Epithelial cell of proximal tubule (primary cell): Measurements from ENCODE around the gene EFCAB12. TPM values are rescaled to one million over a fixed set of nuclear protein-coding genes. Genes with fewer than 3 reads are reported as not detected.
"Not testable (repeated sequence)": the region's sequence is repeated elsewhere in the genome, so short reads cannot be mapped to it uniquely, and the experiment has no call there.

Experiments
- DNase-seq: peaks from one replicate; pipeline ENCODE4 v3.0.0-alpha.2; 2011; ENCODE audit warnings: low read depth
- H3K4me3 ChIP-seq: 2 replicates; pipeline ENCODE4 v1.5.1; 2011; ENCODE audit warnings: low read depth, mild to moderate bottlenecking, low read length
- CTCF ChIP-seq: conservative IDR thresholded peaks from 2 replicates; pipeline ENCODE4 v1.5.1; 2012; ENCODE audit warnings: low read depth, mild to moderate bottlenecking, low read length
- total RNA-seq: library from RNA; depleted of rRNA; stranded (reverse); fragments of >200 nt; gene quantifications from 2 replicates; pipeline ENCODE4 v1.2.3, GENCODE V29; 2015

Gene EFCAB12
- total RNA-seq, 1 donor from 2014 or later: not detected

DNA sequence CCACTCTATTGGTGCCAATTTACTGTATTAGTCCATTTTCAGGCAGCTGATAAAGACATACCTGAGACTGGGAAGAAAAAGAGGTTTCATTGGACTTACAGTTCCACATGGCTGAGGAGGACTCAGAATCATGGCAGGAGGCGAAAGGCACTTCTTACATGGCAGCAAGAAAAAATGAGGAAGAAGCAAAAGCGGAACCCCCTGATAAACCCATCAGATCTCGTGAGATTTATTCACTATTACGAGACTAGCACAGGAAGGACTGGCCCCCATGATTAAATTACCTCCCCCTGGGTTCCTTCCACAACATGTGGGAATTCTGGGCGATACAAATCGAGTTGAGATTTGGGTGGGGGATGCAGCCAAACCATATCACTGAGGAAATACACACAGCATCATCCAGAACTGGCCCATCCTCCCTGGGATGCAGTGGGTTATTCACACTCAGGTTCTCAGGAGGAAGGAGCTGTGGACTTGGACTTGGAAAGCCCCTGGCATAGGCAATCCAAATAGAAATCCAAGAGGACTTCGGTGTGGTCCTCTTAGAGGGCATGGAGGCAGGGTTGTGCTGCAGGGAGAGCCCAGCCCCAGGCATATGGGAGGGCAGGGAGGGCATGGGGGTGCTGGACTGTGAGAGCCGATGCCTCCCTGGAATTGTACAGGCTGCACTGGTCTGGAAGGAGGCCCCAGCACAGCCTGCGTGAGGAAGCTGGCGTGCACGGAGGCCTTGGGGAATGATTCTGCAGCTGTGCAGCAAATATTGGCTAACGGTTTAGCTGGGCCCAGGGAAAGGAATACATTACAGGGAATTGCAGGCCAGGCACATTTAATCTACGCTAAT is 62.9 kb downstream of the EFCAB12 start:
- no peak overlapping the region for H3K4me3 ChIP-seq
- DNase-seq: no peak
- TF ChIP-seq CTCF: no peak

- not testable (repeated sequence) for DNase-seq, H3K4me3 ChIP-seq
These were observed 63.6 kb downstream of the EFCAB12 start for GRCh38 chr3:129364811-129365210.

GRCh38 chr3:129363356-129363755 is 65.1 kb downstream of the EFCAB12 start:
- DNase-seq, H3K4me3 ChIP-seq: not testable (repeated sequence)

GRCh38 chr3:129360705-129361460 is 67.6 kb downstream of the EFCAB12 start:
- H3K4me3 ChIP-seq: no peak overlapping the region
- TF ChIP-seq CTCF: no peak
- DNase-seq: no peak

DNA sequence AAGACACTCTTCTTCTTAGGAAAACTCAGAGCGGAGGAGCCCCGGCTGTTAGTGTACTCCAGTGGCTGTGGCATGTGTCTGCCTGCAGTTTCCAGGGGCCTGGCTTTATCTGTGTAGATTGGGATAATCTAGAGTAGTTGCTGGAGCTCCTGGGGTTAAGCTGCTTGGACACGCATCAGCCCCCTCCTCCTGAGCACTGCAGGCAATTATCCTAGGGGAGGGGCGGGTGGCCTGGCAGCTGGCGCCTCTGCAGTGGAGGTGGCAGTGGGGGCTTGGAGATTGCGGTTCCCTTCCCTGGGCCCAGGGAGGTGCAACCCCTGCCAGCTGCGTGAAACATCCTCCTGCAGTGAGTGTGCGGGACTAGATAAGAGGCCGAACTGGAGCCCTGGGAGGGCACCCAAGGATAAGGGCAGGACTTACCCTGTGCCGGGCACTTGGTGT is 68.2 kb downstream of the EFCAB12 start:
- H3K4me3 ChIP-seq: no peak overlapping the region
- no peak for TF ChIP-seq CTCF
- DNase-seq: no peak

DNA sequence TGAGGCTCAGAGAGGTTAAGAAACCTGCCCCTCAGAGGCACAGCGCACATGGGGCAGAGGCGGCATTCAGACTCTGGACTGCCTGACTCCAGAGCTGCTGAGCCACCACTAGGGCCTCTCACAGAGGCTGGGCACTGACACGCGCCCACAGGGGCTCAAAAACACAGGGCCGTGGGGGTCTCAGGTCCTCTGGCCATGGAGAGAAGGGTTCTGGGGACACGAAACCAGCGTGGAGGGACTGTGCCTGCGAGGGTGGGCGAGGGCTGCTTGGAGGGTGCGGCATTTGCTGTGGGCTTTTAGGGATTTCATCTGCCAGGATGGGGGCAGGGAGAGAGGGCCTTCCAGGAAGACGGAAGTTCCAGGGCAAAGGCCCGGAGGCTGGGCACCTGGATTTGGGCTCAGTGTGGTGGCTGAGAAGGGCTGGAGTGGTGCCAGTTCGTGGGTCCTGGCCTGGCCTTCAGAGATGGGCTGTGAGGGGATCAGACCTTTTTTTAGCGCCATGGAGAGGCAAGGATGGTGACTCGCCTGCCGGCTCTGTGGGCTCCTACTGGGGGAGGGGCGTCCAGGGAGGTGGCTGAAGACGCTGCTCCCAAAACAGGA is 69.6 kb downstream of the EFCAB12 start:
- no peak for TF ChIP-seq CTCF
- DNase-seq: no peak
- H3K4me3 ChIP-seq: no peak overlapping the region

- no peak for DNase-seq
- TF ChIP-seq CTCF: no peak
- H3K4me3 ChIP-seq: no peak overlapping the region
These were observed 70.2 kb downstream of the EFCAB12 start for GRCh38 chr3:129358177-129358771.
